Measurements from ENCODE around the gene CERS6. TPM values are rescaled to one million over a fixed set of nuclear protein-coding genes. Genes with fewer than 3 reads are reported as not detected.

The CERS6 gene
- total and polyA plus RNA-seq, 2 donors from 2014 or later, result 9.4 to 18.8 TPM

DNA sequence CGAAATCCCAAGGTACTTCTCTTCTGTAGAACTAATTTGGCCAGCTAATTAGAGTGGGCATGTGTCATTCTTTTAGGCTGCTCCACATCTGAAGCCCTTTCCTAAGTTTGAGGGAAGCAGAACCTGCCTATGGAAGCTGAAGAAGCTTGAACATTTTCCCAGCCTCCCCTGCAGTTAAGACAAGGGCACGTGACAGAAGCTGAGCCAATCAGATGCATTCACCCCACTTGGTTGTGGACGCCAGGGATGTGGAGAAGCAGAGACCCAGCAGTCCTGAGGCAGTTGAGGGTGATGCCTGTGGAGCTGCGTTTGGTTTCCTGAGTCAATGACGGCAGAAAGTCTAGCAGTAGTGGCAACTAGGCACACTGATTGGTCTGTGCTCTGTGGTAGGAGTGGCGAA lies 26.1 kb upstream of the CERS6 start:
- Histone ChIP-seq H3K27me3 (ENCODE audit: control insufficient read depth, insufficient read depth, low read length) (no peaks in the 10 kb centered on the region), H3K4me3 (ENCODE audit: low read length in 3 of 3) (no peak overlapping the region), H3K4me1 (ENCODE audit: control insufficient read depth in 2 of 3, insufficient read depth in 2 of 3, low read depth in 1 of 3, low read length in 3 of 3) (no peaks in the 10 kb centered on the region), H3K9me3 (ENCODE audit: control insufficient read depth in 2 of 3, insufficient read depth in 1 of 3, low read length in 3 of 3) (no peaks in the 10 kb centered on the region), H3K27ac (ENCODE audit: low read depth in 2 of 2, low read length in 2 of 2) (no peak overlapping the region), H3K9ac (ENCODE audit: low read length in 3 of 3) (no peak overlapping the region), H3K36me3 (ENCODE audit: control insufficient read depth in 2 of 3, insufficient read depth in 3 of 3, low read length in 3 of 3) (no peaks in the 10 kb centered on the region)
- FAIRE-seq, result no peak
- DNase-seq, result no peak
- intact Hi-C loops (cut with DNase I), result no loop called here
- TF ChIP-seq, protein P1, sequence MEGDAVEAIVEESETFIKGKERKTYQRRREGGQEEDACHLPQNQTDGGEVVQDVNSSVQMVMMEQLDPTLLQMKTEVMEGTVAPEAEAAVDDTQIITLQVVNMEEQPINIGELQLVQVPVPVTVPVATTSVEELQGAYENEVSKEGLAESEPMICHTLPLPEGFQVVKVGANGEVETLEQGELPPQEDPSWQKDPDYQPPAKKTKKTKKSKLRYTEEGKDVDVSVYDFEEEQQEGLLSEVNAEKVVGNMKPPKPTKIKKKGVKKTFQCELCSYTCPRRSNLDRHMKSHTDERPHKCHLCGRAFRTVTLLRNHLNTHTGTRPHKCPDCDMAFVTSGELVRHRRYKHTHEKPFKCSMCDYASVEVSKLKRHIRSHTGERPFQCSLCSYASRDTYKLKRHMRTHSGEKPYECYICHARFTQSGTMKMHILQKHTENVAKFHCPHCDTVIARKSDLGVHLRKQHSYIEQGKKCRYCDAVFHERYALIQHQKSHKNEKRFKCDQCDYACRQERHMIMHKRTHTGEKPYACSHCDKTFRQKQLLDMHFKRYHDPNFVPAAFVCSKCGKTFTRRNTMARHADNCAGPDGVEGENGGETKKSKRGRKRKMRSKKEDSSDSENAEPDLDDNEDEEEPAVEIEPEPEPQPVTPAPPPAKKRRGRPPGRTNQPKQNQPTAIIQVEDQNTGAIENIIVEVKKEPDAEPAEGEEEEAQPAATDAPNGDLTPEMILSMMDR (IDR thresholded peaks at IDR 0.05; ENCODE audit: borderline replicate concordance, extremely low read depth, insufficient read depth), result no peak

DNA sequence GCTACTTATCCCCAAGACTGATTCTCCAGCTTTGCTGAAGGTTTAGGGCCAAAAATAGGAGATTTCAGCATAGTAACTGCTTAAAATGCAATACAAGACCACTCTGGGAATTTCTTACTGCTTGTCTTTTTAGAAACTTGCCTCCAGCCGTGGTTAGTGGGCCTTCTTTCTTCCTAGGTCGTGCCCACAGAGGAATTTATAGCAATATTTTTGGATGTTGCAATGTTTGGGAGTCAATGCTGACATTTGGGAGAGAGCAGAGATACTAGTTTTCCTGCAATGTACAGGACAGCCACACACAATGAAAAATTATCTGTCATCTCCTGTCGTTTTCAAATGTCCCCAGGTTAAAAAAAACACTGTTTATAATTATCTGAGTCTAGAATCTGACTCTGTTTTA lies 25.6 kb upstream of the CERS6 start:
- Histone ChIP-seq H3K4me3 (ENCODE audit: low read length in 3 of 3) (no peak overlapping the region), H3K4me1 (ENCODE audit: control insufficient read depth in 2 of 3, insufficient read depth in 2 of 3, low read depth in 1 of 3, low read length in 3 of 3) (no peaks in the 10 kb centered on the region), H3K27ac (ENCODE audit: low read depth in 2 of 2, low read length in 2 of 2) (no peak overlapping the region), H3K9ac (ENCODE audit: low read length in 3 of 3) (no peak overlapping the region), H3K9me3 (ENCODE audit: control insufficient read depth in 2 of 3, insufficient read depth in 1 of 3, low read length in 3 of 3) (no peaks in the 10 kb centered on the region), H3K36me3 (ENCODE audit: control insufficient read depth in 2 of 3, insufficient read depth in 3 of 3, low read length in 3 of 3) (no peaks in the 10 kb centered on the region), H3K27me3 (ENCODE audit: control insufficient read depth, insufficient read depth, low read length) (no peaks in the 10 kb centered on the region)
- intact Hi-C loops (cut with DNase I), result no loop called here
- TF ChIP-seq, protein P1 (IDR thresholded peaks at IDR 0.05; ENCODE audit: borderline replicate concordance, extremely low read depth, insufficient read depth), result no peak
- FAIRE-seq (no peak), DNase-seq (no peak)

DNA sequence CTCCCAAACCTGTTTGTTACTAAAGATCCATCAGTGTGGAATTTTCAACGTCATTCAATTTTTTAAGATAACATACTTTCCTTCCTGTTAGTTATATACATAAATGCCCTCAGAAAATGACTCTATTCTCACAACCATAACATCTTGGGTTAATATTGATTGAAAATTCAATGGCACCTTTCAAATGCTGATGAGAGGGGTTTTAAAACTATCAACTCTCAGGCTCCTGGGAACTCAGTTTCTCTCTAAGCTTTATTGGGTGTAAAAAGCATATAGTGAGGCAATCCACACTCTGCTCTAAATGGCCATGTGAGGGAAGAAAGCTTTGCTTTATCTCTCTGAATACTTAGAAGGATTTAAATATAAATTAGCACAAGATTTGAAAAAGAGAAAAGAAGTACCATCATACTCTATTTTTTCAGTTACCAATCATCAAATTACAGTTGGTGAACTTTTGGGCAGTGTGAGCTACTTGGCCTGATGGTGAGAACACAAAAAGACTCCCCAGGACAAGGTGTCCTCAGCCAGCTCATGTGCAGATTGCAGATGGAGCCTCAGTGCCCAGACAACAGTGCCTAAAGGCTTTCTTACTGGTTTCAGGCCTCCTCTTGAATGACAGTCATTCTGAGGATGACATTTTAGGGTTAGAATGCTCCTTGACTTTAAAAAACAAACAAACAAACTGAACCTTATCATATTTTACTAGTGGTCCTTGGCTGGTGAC lies 24.6 kb upstream of the CERS6 start:
- FAIRE-seq (no peak), DNase-seq (no peak)
- H3K4me3 ChIP-seq (ENCODE audit: low read length in 3 of 3), result no peak overlapping the region
- intact Hi-C loops (cut with DNase I), result no loop called here
- H3K9me3 ChIP-seq (ENCODE audit: control insufficient read depth in 2 of 3, insufficient read depth in 1 of 3, low read length in 3 of 3), result no peaks in the 10 kb centered on the region
- no peaks in the 10 kb centered on the region for H3K4me1 ChIP-seq (ENCODE audit: control insufficient read depth in 2 of 3, insufficient read depth in 2 of 3, low read depth in 1 of 3, low read length in 3 of 3)
- H3K9ac ChIP-seq (ENCODE audit: low read length in 3 of 3), result no peak overlapping the region
- H3K27ac ChIP-seq (ENCODE audit: low read depth in 2 of 2, low read length in 2 of 2), result no peak overlapping the region
- TF ChIP-seq, protein P1 (IDR thresholded peaks at IDR 0.05; ENCODE audit: borderline replicate concordance, extremely low read depth, insufficient read depth), result no peak
- no peaks in the 10 kb centered on the region for H3K27me3 ChIP-seq (ENCODE audit: control insufficient read depth, insufficient read depth, low read length)
- no peaks in the 10 kb centered on the region for H3K36me3 ChIP-seq (ENCODE audit: control insufficient read depth in 2 of 3, insufficient read depth in 3 of 3, low read length in 3 of 3)

DNA sequence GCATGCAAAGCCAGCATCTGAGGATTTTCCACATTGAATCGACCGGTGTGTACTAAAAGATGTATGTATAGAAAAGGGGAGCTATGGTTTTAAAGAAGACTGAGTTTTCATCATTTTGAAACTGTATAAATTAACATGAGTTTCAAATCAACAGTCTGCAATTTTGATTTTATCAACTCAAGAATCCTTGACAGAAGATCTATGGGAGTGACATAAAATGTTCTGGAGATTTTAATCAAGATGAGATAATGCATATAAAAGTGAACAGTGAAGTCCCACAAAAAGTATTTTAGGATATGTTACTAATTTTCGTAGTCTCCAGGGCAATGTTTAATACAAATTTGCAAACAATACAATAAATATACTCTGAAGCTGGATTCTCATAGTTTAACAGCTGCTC lies 24.0 kb upstream of the CERS6 start:
- Histone ChIP-seq H3K4me1 (ENCODE audit: control insufficient read depth in 2 of 3, insufficient read depth in 2 of 3, low read depth in 1 of 3, low read length in 3 of 3) (no peaks in the 10 kb centered on the region), H3K9me3 (ENCODE audit: control insufficient read depth in 2 of 3, insufficient read depth in 1 of 3, low read length in 3 of 3) (no peaks in the 10 kb centered on the region), H3K4me3 (ENCODE audit: low read length in 3 of 3) (no peak overlapping the region), H3K27me3 (ENCODE audit: control insufficient read depth, insufficient read depth, low read length) (no peaks in the 10 kb centered on the region), H3K36me3 (ENCODE audit: control insufficient read depth in 2 of 3, insufficient read depth in 3 of 3, low read length in 3 of 3) (no peaks in the 10 kb centered on the region), H3K27ac (ENCODE audit: low read depth in 2 of 2, low read length in 2 of 2) (no peak overlapping the region), H3K9ac (ENCODE audit: low read length in 3 of 3) (no peak overlapping the region)
- TF ChIP-seq, protein P1 (IDR thresholded peaks at IDR 0.05; ENCODE audit: borderline replicate concordance, extremely low read depth, insufficient read depth), result no peak
- DNase-seq (no peak), FAIRE-seq (no peak)
- intact Hi-C loops (cut with DNase I), result no loop called here

Measured in kidney (tissue), 14 donors.